ENCODE results near the gene CHCHD1. TPM values are rescaled to one million over a fixed set of nuclear protein-coding genes. Genes with fewer than 3 reads are reported as not detected.
A peak's percentile ranks its signal among the peaks of the same experiment; 100 is the strongest.

Gene CHCHD1
- total RNA-seq, 4 donors from 2014 or later: 14.1 to 57.3 (median 28.9) TPM

DNA sequence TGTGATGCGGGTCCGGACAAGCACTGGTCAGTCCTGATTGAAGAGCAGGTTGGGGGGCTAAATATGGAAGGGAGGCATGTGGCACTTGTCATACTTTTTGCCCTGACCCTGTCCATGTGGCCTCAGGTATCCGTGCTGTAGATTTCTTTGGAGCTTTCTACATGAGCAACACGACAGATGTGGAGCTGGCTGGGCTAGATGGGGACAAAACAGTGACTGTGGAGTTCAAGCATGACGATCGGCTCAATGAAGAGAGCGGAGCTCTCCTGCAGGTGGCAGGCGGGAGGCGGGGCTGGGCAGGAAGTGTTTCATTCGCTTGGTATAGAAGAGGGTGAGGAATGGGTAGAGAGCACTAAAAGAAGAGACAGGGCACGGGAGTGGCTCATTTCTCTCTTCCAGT, 13.0 kb upstream of the CHCHD1 start:
- no peak for TF ChIP-seq POLR2A (IDR thresholded peaks at IDR 0.05)
- TF ChIP-seq, protein P1, sequence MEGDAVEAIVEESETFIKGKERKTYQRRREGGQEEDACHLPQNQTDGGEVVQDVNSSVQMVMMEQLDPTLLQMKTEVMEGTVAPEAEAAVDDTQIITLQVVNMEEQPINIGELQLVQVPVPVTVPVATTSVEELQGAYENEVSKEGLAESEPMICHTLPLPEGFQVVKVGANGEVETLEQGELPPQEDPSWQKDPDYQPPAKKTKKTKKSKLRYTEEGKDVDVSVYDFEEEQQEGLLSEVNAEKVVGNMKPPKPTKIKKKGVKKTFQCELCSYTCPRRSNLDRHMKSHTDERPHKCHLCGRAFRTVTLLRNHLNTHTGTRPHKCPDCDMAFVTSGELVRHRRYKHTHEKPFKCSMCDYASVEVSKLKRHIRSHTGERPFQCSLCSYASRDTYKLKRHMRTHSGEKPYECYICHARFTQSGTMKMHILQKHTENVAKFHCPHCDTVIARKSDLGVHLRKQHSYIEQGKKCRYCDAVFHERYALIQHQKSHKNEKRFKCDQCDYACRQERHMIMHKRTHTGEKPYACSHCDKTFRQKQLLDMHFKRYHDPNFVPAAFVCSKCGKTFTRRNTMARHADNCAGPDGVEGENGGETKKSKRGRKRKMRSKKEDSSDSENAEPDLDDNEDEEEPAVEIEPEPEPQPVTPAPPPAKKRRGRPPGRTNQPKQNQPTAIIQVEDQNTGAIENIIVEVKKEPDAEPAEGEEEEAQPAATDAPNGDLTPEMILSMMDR (IDR thresholded peaks at IDR 0.05): no peak
- Histone ChIP-seq H3K36me3 (peaks cover 67 to 74% of the 10 kb centered on the region in 2 donors), H3K4me3 (replicated peaks in 1 of 3) (no peak overlapping the region), H3K4me1 (peaks cover 12 to 13% of the 10 kb centered on the region in 2 donors), H3K27ac (no peak overlapping the region), H3K9me3 (no peaks in the 10 kb centered on the region), H3K27me3 (no peaks in the 10 kb centered on the region)
- DNase-seq: no peak
- intact Hi-C loops (cut with DNase I): no loop called here
- 74 to 76% methylated on average over 11 of the region's 11 CpGs for WGBS, 2 donors

DNA sequence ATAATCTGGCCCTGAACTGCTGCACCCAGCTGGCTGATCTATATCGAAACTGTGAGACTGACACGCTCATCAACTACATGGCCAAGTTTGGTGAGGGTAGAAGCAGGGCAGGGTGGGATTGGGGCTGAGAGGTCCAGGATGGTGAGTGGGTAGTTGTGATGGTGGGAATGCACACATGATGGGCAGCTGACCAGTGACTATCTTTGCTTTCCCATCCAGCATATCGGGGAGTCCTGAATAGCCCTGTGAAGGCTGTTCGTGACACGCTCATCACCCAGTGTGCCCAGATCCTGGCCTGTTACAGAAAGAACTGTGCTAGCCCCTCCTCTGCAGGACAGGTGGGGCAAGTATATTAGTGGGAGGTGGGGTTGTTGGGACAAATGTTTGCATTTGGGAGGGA, 12.5 kb upstream of the CHCHD1 start:
- TF ChIP-seq, protein P1 (IDR thresholded peaks at IDR 0.05): no peak
- no peak for TF ChIP-seq POLR2A (IDR thresholded peaks at IDR 0.05)
- Histone ChIP-seq H3K4me1 (peaks cover 17 to 18% of the 10 kb centered on the region in 2 donors), H3K4me3 (replicated peaks in 1 of 3) (no peak overlapping the region), H3K36me3 (peaks cover 62 to 69% of the 10 kb centered on the region in 2 donors), H3K9me3 (no peaks in the 10 kb centered on the region), H3K27me3 (no peaks in the 10 kb centered on the region), H3K27ac (no peak overlapping the region)
- no peak for DNase-seq
- 95 to 100% methylated on average over 5 of the region's 5 CpGs for WGBS, 2 donors
- intact Hi-C loops (cut with DNase I): no loop called here

DNA sequence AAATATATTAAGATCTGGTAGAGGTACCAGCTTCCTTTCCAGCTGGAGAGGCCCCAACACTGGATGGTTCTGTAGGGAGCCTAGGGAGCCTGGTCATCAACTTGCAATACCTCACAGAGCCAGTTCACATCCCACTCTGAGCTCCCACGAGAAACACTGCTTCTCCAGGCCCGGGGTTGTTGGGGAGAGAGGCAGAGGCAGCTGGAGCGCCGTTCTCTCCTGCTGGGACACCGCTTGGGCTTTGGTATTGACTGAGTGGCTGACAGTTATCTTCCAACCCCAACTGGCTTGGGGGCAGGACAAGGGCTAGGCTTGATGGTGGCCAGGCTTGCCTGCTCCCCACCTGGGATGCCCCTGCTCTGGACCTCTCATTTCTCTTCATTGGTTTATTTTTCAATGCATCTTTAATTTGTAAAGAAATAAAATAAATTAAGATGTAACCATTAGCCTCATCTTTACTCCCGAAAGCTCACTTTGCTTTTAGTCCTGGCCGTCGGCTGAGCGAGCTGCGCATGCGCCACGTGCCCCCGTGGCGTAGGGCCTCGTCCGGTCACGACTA, 10.0 kb upstream of the CHCHD1 start:
- 5 to 16% methylated on average over 14 to 17 of the region's 17 CpGs for WGBS, 2 donors
- Histone ChIP-seq H3K36me3 (peaks cover 45 to 54% of the 10 kb centered on the region in 2 donors), H3K4me1 (peaks cover 26 to 31% of the 10 kb centered on the region in 2 donors), H3K4me3 (replicated peaks in 1 of 3) (peak overlapping the region; percentile 59 to 98 (median 94)), H3K27me3 (no peaks in the 10 kb centered on the region), H3K27ac (peak overlapping the region; percentile 80 to 99 (median 89)), H3K9me3 (no peaks in the 10 kb centered on the region)
- intact Hi-C loops (cut with DNase I): no loop called here
- peak; percentile 90 for DNase-seq
- TF ChIP-seq POLR2A (IDR thresholded peaks at IDR 0.05): no peak
- TF ChIP-seq, protein P1 (IDR thresholded peaks at IDR 0.05): no peak

DNA sequence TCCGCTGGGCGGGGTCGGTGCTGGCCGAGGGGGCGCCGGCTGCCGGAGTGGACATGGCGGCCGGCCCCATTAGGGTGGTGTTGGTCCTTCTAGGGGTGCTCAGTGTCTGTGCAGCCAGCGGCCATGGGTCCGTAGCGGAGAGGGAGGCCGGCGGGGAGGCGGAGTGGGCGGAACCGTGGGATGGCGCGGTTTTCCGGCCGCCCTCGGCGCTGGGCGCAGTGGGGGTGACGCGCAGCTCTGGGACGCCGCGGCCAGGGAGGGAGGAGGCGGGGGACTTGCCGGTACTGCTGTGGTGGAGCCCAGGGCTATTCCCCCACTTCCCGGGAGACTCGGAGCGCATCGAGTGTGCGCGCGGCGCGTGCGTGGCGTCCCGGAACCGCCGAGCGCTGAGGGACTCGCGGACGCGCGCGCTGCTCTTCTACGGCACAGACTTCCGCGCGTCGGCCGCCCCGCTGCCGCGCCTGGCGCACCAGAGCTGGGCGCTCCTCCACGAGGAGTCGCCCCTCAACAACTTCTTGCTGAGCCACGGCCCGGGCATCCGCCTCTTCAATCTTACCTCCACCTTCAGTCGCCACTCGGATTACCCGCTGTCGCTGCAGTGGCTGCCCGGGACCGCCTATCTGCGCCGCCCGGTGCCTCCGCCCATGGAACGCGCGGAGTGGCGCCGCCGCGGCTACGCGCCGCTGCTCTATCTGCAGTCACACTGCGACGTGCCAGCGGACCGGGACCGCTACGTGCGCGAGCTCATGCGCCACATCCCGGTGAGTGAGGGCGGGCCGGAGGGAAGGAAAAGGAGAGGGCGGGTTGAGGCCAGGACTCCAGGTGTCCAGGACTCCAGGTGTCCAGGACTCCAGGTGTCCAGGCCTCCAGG, 9.3 kb upstream of the CHCHD1 start:
- intact Hi-C loops (cut with DNase I): no loop called here
- TF ChIP-seq, protein P1 (IDR thresholded peaks at IDR 0.05): peak in 1 of 6 experiments; percentile 5
- peak; percentile 60 to 89 for TF ChIP-seq POLR2A (IDR thresholded peaks at IDR 0.05)
- 0 to 2% methylated on average over 7 to 21 of the region's 101 CpGs for WGBS, 2 donors

More for the DNA sequence above, 9.3 kb upstream of the CHCHD1 start:
- H3K36me3 ChIP-seq: peaks cover 38 to 47% of the 10 kb centered on the region in 2 donors
- DNase-seq: peak; percentile 86 to 90
- no peaks in the 10 kb centered on the region for H3K27me3 ChIP-seq
- peak overlapping the region; percentile 80 to 99 (median 89) for H3K27ac ChIP-seq
- peak overlapping the region; percentile 59 to 98 (median 94) for H3K4me3 ChIP-seq (replicated peaks in 1 of 3)
- no peaks in the 10 kb centered on the region for H3K9me3 ChIP-seq
- H3K4me1 ChIP-seq: peaks cover 26 to 31% of the 10 kb centered on the region in 2 donors
